Ascending aorta (tissue), 2 donors: Measurements from ENCODE around the gene IL12B. TPM values are rescaled to one million over a fixed set of nuclear protein-coding genes. Genes with fewer than 3 reads are reported as not detected.
A peak's percentile ranks its signal among the peaks of the same experiment; 100 is the strongest.

Experiments used
- DNase-seq, 2 donors: peaks; one replicate each; pipeline ENCODE4 v3.0.0-alpha.2; 2019; ENCODE audit warnings: low spot score in 2 of 2
- H3K27ac ChIP-seq, 2 donors: fragments of 200-600 bp; sonication (generic); one replicate each; pipeline ENCODE4 v1.5.1; 2016 to 2017; ENCODE audit warnings: mild to moderate bottlenecking in 1 of 2
- H3K27me3 ChIP-seq: fragments of 200-600 bp; sonication (generic); one replicate; pipeline ENCODE4 v1.5.1; 2017
- H3K36me3 ChIP-seq, 2 donors: fragments of 200-600 bp; sonication (generic); one replicate each; pipeline ENCODE4 v1.5.1; 2016
- H3K4me1 ChIP-seq, 2 donors: fragments of 200-600 bp; sonication (generic); one replicate each; pipeline ENCODE4 v1.5.1; 2016 to 2017; ENCODE audit warnings: mild to moderate bottlenecking in 1 of 2
- H3K4me3 ChIP-seq, 2 donors: fragments of 200-600 bp; sonication (generic); one replicate each; pipeline ENCODE4 v1.5.1; 2016 to 2017; ENCODE audit warnings: mild to moderate bottlenecking in 1 of 2
- H3K9me3 ChIP-seq, 2 donors: fragments of 200-600 bp; sonication (generic); one replicate each; pipeline ENCODE4 v1.5.1; 2016
- CTCF ChIP-seq, 3 experiments: fragments of 200-600 bp in 2 of 3; fragments of 450-650 bp in 1 of 3; sonication (generic) in 2 of 3; IDR thresholded peaks; one replicate each; pipeline ENCODE4 v1.5.1; 2016 to 2019; ENCODE audit warnings: antibody characterized with exemption in 3 of 3, mild to moderate bottlenecking in 1 of 3, moderate library complexity in 1 of 3
- intact Hi-C: fragments of 100-400 bp; cut with DNase I; formaldehyde crosslinking; loops from one replicate; pipeline ENCODE4 v1.15.1; 2023
- total RNA-seq: library from RNA; depleted of rRNA; stranded (reverse); fragments of >200 nt; gene quantifications from one replicate; pipeline ENCODE4 v1.1.0, GENCODE V29; 2016

IL12B gene
- total RNA-seq, 1 donor from 2014 or later: not detected

GRCh38 chr5:159317849-159318248 lies 12.4 kb downstream of the IL12B start:
- no peak for DNase-seq
- Histone ChIP-seq H3K27ac (no peak overlapping the region), H3K4me1 (no peaks in the 10 kb centered on the region), H3K27me3 (no peaks in the 10 kb centered on the region), H3K36me3 (no peaks in the 10 kb centered on the region), H3K4me3 (no peak overlapping the region), H3K9me3 (no peaks in the 10 kb centered on the region)
- TF ChIP-seq CTCF (IDR thresholded peaks at IDR 0.05): no peak
- intact Hi-C loops: no loop called here

GRCh38 chr5:159316519-159317383 lies 13.5 kb downstream of the IL12B start:
- intact Hi-C loops: no loop called here
- H3K36me3 ChIP-seq: no peaks in the 10 kb centered on the region
- no peak for DNase-seq
- no peaks in the 10 kb centered on the region for H3K4me1 ChIP-seq
- peak in 1 of 3 experiments; percentile 40 for TF ChIP-seq CTCF (IDR thresholded peaks at IDR 0.05)
- H3K27me3 ChIP-seq: no peaks in the 10 kb centered on the region
- H3K9me3 ChIP-seq: no peaks in the 10 kb centered on the region
- no peak overlapping the region for H3K27ac ChIP-seq
- no peak overlapping the region for H3K4me3 ChIP-seq

DNA sequence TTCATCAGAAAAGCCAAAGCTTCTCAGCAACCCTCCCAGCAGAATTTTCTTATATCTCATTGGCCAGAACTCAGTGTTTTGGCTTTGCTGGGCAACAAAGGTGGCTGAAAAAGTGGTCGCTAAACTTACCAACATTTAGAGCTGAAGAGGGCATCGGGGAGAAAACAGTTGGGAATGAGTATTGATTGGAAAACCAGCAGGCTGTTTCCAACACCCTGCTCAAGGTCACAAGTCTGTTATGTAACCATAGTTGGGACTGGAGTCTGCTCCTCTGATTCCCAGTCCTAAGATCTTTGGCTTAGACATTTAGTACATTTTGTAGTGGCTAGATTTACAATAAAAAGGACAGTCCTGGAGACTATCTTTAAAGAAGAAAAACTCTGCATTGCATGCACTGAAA lies 17.1 kb downstream of the IL12B start:
- intact Hi-C loops: no loop called here
- H3K27me3 ChIP-seq: no peaks in the 10 kb centered on the region
- no peaks in the 10 kb centered on the region for H3K36me3 ChIP-seq
- TF ChIP-seq CTCF (IDR thresholded peaks at IDR 0.05): no peak
- no peak overlapping the region for H3K4me3 ChIP-seq
- no peaks in the 10 kb centered on the region for H3K4me1 ChIP-seq
- DNase-seq: no peak
- H3K27ac ChIP-seq: no peak overlapping the region
- no peaks in the 10 kb centered on the region for H3K9me3 ChIP-seq

GRCh38 chr5:159311063-159311462 lies 19.2 kb downstream of the IL12B start:
- Histone ChIP-seq H3K36me3 (no peaks in the 10 kb centered on the region), H3K27me3 (no peaks in the 10 kb centered on the region), H3K9me3 (no peaks in the 10 kb centered on the region), H3K27ac (no peak overlapping the region), H3K4me3 (no peak overlapping the region), H3K4me1 (no peaks in the 10 kb centered on the region)
- no peak for DNase-seq
- intact Hi-C loops: no loop called here
- no peak for TF ChIP-seq CTCF (IDR thresholded peaks at IDR 0.05)

DNA sequence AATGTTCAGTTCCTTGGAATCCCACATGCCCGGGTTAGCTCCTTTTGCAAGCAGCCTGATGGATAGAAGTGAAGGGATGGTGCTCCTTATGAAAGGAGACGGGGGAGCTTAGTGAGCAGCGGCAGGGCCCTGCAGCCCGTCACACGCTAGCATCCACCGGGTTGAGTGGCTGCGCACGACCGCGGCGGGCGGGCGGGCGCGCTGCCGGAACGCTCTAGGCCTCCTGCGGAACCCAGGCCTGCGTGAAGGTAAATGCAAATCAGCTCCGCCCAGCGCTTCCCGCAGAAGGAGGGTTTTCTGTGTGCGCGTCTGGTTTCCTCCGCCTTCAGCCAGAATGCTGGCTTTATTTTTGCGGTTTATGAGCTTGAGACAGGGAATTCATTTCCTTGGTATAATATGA lies 19.8 kb downstream of the IL12B start:
- Histone ChIP-seq H3K4me3 (no peak overlapping the region), H3K27ac (no peak overlapping the region), H3K36me3 (no peaks in the 10 kb centered on the region), H3K9me3 (no peaks in the 10 kb centered on the region), H3K4me1 (no peaks in the 10 kb centered on the region), H3K27me3 (no peaks in the 10 kb centered on the region)
- TF ChIP-seq CTCF (IDR thresholded peaks at IDR 0.05): no peak
- intact Hi-C loops: no loop called here
- no peak for DNase-seq
